Breast epithelium (tissue), 3 donors: ENCODE measurements around the gene MMAA.
A peak's percentile ranks its signal among the peaks of the same experiment; 100 is the strongest.

Source experiments
- CTCF ChIP-seq, 3 donors: fragments of 450-650 bp; IDR thresholded peaks; one replicate each; pipeline ENCODE4 v1.5.1; 2016 to 2017; ENCODE audit warnings: antibody characterized with exemption in 3 of 3, mild to moderate bottlenecking in 3 of 3, moderate library complexity in 3 of 3
- POLR2A ChIP-seq: fragments of 450-650 bp; IDR thresholded peaks from one replicate; pipeline ENCODE4 v1.6.1; 2016; ENCODE audit warnings: antibody characterized with exemption, mild to moderate bottlenecking, moderate library complexity
- POLR2AphosphoS5 ChIP-seq, 3 donors: sonication (generic); formaldehyde crosslinking; IDR thresholded peaks; one replicate each; pipeline ENCODE4 v1.6.1; 2017; ENCODE audit warnings: antibody characterized with exemption in 3 of 3

DNA sequence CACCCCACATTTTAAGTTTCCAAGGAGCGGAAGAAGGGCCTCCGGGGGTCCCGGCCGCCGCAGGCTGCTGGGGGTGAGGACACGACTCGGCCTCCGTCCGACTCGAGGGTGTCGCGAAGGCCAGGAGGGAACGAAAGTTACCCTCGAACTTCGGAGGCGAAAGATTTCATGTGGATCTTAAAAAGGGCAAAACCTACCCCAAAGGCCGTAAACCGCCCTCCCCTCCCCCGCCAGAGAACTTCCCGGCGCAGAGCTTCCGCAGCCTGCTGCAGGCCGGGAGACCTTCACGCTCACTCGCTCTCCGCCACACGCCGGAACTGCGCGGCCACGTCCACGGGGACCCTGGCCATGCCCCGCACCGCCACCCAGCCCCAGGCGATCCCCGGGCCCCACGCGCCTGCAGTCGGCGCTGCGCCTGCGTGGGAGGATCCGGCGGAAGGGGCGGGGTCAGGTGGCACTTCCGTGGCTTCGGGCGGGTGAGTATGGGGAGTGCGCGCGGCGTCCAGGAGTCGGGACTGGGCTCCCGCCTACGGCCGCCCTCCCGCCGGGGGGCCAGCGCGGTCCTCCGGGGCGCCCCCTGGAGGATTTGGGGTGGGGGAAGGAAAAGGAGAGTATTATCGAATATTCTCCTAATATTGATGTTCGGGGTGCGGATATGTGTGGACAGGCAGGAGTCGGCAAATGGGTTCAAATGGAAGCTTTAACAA is at the start of gene MMAA:
- peak; percentile 62 to 63 (median 63) for TF ChIP-seq CTCF (IDR thresholded peaks at IDR 0.05)
- peak; percentile 96 for TF ChIP-seq POLR2A
- peak; percentile 96 to 99 (median 98) for TF ChIP-seq POLR2AphosphoS5 (IDR thresholded peaks at IDR 0.05)
